ENCODE data around the gene SUSD1.

Gene SUSD1

GRCh38 chr9:112041536-112042243, 133.4 kb downstream of the SUSD1 start:
- no peak for DNase-seq (ENCODE audit: low read depth)

DNA sequence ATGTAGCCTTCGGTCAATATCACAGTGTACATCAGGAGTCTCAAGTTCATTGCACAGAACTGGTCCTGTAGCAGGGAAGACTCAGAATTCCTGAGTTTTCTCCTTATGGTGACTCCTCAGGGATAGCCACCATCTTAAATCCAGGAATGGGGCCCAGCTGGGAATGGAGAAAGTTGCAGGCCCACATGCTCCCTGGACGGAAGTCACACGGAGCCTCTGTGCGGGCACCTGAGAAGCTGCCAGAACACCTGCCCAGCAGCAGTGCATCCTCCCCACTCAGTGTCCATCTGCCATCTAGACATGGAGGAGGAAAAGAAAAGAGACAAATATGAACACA, 133.9 kb downstream of the SUSD1 start:
- DNase-seq (ENCODE audit: low read depth): no peak

DNA sequence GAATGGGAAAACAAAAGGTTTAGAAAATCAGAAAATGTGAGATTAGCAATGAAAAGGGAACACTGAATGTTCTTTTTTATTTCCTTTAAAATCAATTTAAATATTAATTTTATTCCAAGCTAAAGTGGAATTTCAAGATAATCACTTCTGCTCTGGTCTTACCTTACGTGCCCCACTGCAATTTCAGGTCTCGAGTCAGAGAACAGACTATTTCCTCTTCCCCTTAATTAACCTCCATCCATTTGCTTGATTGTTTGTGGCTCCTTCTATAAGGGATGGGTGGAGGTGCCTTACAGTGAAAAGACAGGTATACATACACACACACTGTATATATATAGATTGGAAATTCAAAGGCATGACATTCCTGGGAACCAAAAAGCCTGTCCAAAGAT, 137.1 kb downstream of the SUSD1 start:
- no peak for DNase-seq (ENCODE audit: low read depth)

GRCh38 chr9:112037281-112038016, 137.6 kb downstream of the SUSD1 start:
- DNase-seq (ENCODE audit: low read depth): peak; percentile 44

GRCh38 chr9:112035166-112035826, 139.8 kb downstream of the SUSD1 start:
- DNase-seq (ENCODE audit: low read depth): no peak

DNA sequence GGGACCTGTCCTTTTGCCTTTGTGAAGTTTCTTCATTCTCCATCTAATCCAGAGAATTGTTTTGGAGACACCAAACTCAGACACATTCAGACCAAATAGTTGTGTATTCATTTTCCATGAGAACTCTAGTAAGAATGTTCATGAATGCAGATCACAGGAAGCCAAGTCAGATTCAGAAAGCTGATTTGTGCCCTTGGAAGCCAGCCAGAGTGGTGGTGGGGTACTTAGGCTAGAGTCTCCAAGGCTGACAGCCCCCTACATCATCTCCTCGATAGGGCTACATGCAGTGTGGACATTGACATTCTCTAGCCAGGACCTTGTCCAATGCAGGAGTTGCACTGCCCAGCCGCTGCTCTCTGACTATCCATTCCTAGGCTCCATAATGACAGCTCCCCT, 140.9 kb downstream of the SUSD1 start:
- no peak for DNase-seq (ENCODE audit: low read depth)

GRCh38 chr9:112033237-112034215, 141.6 kb downstream of the SUSD1 start:
- DNase-seq (ENCODE audit: low read depth): no peak

GRCh38 chr9:112032743-112033142, 142.4 kb downstream of the SUSD1 start:
- DNase-seq (ENCODE audit: low read depth): no peak

GRCh38 chr9:112032009-112032408, 143.1 kb downstream of the SUSD1 start:
- no peak for DNase-seq (ENCODE audit: low read depth)

GRCh38 chr9:112031400-112031799, 143.7 kb downstream of the SUSD1 start:
- DNase-seq (ENCODE audit: low read depth): no peak

DNA sequence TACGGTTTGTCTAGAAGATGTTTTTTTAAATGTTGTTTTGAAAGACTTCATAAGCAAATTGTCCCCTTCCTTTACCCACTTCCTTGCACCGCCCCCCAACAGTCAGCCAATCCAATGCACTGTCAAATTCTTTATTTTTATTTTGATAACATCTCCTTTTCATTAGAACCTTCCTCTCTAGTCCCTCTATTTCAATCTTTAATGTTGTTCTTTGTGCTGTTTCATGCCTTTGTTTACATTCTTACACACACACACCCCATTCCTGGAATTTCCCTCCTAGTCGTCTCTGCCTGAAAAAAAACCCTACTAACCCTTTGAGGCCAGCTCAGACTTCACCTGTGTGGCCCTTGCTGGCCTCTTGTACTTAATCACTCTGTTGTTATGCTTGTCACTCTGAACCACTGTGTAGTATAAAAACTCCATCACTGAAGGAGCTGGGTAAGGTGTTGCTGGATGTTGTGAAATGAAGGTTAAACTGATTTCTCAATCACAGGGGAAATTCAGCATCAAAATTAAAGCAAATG, 145.1 kb downstream of the SUSD1 start:
- DNase-seq (ENCODE audit: low read depth): no peak

- no peak for DNase-seq (ENCODE audit: low read depth)
Observed at GRCh38 chr9:112028242-112029221, 146.6 kb downstream of the SUSD1 start.

- DNase-seq (ENCODE audit: low read depth): no peak
Observed at GRCh38 chr9:112025850-112026249, 149.2 kb downstream of the SUSD1 start.

DNA sequence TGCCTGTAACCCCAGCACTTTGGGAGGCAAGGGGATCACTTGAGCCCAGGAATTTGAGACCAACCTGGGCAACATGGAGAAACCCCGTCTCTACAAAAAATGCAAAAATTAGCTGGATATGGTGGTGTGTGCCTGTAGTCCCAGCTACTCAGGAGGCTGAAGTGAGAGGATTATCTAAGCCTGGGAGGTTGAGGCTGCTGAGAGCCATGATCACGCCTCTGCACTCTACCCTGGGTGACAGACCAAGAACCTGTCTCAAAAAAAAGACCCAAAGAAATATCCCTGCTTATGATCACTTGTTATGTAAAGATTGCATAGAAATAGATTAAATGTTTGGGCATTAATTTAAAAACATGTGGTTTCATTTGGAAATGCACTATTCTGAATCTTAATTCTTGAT, 153.4 kb downstream of the SUSD1 start:
- no peak for DNase-seq (ENCODE audit: low read depth)

DNA sequence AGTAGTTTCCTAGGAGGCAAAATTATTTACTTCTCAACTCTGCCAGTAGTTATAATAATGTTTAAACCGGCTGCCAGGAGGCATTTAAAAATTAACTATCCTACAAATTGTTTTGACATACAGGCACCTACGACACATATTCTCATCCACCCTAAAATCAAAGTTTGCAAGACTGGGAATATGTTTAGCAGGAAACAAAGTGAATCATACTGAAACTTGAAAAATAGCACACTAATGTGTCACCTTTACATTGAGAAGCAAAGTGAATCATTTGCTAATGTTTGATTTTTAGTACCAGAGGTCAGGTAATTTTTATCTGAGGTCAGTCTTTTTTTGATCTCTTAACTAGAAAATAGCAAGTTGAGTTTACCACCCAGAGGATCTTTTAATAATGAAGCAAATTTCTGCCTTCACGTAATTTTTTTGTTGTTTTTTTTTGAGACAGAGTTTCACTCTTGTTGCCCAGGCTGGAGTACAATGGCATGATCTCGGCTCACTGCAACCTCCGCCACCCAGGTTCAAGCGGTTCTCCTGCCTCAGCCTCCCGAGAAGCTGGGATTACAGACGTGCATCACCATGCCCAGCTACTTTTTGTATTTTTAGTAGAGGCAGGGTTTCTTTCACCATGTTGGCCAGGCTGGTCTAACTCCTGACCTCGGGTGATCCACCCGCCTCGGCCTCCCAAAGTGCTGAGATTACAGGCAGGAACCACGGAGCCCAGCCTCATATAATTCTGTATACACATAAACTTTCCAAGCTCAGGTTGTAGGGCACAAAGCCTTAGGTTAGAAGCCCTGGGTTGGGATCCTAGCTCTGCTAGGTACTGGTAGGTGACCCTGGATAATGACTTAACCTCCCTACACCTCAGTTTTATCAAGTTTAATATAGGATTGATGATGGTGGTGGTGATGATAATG, 154.2 kb downstream of the SUSD1 start:
- DNase-seq (ENCODE audit: low read depth): no peak

DNA sequence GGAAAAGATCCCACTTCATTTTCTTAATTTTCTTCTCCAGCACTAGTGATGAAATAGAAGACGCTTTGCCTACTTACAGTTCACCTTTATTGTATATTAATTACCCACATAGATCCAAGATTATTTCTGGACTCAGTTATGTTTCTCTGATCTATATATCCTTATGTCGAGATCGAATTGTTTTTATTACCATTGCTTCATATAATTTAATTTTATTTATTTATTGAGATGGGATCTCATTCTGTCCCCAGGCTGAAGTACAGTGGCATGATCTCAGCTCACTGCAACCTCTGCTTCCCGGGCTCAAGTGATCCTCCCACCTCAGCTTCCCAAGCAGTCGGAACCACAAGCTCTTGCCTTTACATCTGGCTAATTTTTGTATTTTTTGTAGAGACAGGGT, 157.2 kb downstream of the SUSD1 start:
- DNase-seq (ENCODE audit: low read depth): no peak

GRCh38 chr9:112015736-112016135, 159.4 kb downstream of the SUSD1 start:
- no peak for DNase-seq (ENCODE audit: low read depth)

DNA sequence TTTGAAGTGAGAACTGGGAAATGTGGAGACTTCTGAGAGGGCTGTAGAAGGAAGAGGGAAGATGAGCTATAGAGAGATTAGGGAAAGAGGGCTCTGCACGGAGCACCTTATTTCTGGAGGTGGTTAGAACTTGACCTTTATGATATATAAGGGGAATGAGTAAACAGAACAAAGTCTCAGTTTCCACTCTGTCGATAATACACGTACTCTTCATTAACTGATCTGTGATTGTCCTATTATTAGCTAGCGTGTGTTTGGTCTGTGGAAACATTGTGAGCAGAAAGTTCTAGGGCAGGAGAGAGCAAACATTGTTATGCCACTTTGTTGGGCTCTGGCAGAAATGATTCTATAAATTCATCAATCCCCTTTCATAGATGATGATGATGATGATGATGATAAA, 159.9 kb downstream of the SUSD1 start:
- DNase-seq (ENCODE audit: low read depth): no peak

DNA sequence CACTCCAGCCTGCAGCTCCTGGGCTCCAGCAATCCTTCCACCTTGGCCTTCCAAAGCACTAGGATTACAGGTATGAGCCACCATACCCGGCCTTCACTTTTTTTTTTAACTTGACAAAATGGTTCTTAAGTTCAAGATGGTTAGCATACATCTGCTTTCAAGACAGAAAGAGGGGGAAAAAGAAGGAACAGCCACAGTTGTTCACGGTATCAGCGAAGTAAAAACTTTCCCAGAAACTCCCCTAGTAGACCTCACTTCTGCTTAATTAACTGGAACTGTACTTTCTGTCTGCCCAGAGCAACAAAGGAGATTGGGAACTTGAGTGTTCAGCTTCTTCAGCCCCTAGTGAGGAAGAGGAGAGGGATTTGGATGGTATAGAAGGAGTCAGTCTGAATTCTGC, 161.8 kb downstream of the SUSD1 start:
- no peak for DNase-seq (ENCODE audit: low read depth)
